Fibroblast of skin of left biceps (primary cell): ENCODE results near the gene TOP2A.
A peak's percentile ranks its signal among the peaks of the same experiment; 100 is the strongest.

Experiments
- DNase-seq, 2 experiments: peaks; one replicate each; pipeline ENCODE4 v3.0.0-alpha.2; 2013; ENCODE audit warnings: low read depth in 2 of 2

The TOP2A gene

GRCh38 chr17:40347319-40348135 is 70.2 kb downstream of the TOP2A start:
- no peak for DNase-seq

DNA sequence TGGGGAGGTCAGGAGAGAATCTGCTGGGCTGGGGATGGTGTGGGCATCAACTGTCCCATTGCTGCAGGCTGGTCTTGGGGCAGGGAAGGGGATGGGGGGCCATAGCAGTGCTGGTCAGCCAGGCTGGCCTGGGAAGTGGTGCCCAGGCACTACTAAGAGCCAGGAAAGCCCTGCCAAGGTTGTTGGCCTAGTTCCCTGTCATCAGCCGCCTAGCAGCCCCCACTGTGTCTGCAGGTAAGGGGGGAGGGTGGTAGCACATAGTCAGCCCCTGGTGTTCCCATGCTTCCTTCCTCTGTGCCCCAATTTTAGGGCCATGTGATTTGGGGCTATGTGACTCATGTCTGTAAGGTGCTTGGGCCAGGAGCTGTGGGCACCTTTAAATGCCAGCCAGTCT is 70.9 kb downstream of the TOP2A start:
- DNase-seq: no peak

DNA sequence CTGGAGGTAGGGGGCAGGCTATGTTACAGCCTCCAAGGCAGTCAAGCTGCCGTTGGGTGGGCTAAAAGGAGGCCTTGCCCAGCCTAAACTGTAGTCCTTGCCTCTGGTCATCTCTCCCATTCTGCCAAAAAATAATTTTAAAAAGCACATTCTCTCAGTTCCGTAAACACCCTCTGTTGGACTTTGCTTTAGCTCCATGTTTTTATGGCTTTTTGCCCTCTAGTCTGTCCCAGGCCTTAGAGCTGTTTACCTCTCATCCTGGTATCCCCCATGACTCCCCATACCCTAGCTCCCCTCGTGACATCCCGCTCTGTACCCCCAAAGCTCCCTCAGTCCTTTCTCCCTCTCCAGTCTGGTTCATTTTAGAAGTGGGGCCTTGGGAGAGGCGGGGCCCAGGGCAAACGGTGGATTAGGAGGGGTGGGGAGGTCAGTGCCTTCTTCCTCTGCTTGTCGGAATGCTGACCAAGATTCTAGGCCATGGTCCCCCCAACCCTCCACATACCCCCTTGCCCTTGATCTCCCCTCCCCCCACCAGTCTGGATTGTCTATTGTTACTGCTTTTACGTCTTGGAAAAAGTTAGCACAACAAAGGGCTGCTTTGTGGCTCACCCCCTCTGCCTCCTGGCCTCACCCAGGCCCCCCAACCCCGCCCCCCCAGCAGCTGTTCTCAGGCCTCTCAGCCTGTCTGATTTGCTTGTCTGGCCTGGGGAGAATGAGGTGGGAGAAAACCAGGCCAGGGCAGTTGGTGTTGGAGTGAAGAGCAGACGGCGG is 71.5 kb downstream of the TOP2A start:
- DNase-seq: no peak

DNA sequence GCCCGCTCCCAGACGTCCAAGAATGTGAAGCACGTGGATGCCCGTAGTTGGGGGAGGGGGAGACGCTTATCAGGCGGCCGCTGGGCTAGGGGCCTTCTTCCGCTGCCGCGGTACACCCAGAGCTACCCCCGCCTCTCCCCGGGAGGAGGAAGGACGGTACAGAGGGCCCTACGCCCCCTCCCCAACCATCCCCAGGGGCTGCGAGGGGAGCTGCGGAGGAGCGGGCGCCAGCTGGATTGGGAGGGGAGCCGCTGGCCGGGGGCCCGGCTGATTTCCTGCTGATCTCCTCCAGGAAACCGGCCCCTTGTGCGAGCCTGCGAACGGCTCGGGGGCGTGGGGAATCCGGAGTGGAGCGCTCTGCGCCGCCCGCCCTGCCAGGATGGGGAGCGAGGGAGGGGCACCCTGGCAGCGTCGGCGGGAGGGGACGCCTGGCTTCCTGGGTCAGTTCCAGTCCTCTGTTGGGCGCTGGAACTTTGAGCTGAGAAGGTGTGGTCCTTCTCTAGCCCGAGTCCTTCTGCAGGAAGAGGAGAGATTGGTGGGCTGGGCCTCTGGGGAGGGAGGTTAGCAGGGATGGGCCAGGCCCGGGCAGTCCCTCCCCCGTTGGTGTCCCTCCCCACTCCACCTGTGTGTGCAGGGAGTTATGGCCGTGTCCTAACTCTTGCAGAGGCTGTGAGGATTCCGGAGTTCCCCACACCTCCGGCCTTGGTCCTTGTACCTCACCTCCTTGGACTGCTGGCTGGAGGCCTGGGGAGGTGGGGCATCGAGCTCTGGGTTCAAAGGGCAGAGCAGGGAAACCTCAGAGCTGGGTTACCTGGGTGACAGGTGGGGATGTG is 72.3 kb downstream of the TOP2A start:
- peak in 1 of 2 experiments; percentile 59 for DNase-seq

DNA sequence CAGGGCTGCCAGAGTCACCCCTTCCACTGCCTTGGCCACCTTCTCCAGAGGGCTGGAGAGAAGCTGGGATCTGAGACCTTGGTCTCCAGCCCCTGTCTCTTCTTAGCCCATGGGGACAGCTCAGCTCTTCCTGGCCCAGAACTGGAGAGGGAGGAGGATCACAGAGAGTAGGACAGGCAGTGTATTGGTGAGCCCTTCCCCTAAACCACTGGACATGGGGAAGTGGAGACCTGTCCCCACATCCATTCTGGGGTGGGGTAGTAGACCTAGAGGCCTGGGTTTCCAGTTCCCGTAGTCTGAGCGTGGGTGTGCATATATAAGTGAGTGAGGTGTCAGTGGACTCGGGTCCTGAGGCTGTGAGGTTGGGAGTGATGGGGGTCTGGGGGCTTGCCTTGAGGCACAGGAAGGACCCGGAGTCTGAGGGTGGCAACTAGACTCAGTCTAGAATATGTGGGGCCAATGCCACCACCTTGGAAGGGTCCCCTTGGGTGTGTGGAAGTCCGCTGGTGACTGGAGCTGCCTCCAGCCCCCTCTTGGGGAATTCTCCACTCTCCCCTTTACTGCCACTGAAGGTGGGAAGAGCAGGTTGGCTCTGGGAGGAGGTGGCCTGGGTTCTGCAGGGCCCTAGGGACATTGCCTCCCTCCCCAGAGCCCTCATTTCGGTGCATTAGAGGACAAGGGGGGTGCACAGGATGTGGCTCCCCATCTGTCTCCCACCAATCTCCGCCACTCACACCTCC is 73.1 kb downstream of the TOP2A start:
- no peak for DNase-seq

DNA sequence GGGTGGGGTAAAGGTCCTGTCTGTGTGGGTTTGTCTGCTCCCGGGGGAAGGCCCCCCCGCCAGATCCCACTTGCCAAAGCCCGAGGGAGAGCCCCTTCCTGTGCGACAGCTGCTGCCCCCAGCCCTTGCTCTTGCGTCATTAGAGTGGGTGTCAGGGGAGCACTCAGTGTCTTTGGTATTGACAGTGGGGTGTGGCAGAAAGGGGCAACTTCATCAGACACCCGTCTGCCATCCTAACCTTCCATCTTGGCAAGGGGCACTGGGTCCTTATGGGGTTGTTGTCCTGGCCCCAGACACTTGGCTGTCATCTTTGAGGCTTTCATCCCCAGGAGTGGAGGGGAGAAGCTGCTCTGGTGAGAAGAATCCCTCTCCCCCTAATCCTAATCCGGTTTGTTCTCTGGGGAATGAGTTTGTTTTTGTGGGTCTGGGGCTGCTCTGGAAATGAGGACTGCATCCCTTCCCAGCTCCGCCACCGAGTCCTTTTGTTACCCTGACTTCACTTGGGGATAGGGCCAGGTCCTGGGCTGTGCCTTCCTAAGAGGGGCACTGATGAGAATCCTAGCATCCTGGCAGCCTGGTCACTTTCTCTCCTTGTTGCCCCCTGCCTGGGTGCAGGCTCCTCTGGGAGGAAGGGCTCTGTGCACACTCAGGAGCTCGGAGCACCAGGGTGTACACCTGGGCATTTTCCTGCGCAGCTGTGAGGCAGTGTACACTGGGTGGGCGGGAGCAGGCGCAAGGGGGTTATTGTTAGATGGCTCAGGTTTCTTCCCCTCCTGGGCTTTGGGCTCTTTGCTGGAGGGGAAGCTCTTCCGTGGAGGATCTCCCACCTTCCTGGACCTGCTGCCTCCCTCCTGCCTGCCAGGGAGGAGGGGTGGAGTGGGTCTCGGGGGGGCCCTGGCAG is 74.2 kb downstream of the TOP2A start:
- no peak for DNase-seq

DNA sequence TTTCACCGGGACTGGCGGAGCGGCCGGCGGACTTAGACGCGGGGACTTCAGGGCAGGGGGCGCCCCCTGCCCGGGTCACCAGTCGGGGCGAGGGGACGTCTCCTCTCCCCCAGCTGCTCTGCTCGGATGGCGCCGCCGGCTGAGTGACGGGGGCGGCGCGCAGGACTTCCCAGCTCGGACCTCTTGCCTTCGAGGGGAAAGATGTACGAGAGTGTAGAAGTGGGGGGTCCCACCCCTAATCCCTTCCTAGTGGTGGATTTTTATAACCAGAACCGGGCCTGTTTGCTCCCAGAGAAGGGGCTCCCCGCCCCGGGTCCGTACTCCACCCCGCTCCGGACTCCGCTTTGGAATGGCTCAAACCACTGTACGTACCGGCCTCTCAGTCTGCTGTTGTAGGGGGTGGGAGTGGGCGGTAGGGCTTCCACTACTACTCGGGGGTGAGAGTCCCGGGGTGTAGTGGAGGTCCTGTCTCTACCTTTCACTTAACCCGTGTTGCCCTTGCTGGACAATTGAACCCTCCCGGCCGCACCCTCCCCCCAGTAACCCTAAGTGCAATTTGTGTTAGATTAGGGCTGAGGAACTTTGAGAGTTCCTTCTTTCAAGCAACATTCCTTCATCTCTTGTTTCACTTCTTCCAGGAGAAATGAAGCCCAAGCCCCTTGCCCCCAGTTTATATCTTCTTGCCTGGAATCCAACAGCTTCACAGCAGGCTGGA is 75.0 kb downstream of the TOP2A start:
- DNase-seq: no peak

GRCh38 chr17:40341808-40342503 is 75.7 kb downstream of the TOP2A start:
- DNase-seq: no peak

DNA sequence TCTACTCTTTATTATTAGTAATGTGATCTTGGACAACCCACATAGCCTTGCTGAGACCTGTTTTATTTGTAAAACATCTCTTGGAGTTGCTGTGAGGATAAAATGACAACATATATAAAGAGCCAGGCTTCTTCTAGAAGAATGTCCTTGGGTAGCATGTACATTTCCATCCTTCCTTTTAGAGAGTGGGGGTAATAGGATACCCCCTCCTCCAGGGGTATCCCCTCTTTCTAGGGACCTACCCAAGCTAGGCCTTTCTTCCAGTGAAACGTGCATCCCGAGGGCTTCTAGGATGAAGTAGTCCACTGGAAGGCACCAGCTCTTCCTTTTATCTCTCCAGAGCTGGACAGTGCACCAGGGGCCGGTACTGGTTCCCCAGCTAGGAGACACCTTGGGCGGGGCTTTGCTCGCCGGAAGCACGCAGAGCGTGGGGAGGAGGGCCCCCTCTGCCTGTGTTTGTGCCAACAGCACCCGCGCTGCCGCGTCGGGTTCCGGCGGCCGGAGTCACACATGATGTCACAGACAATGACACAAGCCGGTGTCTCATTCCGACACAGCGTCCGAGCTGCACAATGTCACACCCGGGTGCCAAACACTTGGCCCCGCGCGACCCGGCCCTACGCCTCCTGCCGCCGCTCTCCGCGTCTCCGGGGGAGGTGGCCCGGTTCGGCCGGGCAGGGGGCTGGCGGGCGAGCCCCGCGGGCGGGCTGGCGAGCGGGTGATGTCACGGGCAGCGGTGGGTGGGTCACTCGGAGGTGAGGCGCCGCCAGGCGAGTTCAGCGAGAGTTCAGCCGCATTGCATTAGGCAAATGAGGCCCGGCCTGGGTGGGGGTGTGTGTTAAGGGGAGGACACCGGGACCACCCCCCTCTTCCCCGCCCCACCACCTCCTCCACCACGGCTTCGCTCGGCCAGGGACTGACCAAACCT is 76.6 kb downstream of the TOP2A start:
- no peak for DNase-seq

DNA sequence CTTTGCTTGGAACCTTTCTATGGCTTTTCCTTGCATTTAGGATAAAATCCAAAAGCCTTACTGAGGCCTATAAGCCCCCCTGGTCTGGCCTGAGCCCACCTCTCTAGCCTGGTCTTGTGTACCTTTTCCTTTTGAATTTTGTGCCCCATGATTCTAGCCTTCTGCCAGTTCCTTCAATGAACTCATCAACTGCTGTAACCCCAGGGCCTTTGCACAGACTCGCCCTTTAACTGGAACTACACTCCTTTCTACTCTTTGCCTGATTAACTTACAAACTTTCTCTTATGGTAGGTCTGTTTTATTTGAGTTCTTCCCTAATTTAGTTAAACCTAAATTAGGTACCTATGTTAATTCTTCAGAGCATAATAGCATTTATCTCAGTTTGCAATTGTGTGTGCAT is 77.4 kb downstream of the TOP2A start:
- no peak for DNase-seq

DNA sequence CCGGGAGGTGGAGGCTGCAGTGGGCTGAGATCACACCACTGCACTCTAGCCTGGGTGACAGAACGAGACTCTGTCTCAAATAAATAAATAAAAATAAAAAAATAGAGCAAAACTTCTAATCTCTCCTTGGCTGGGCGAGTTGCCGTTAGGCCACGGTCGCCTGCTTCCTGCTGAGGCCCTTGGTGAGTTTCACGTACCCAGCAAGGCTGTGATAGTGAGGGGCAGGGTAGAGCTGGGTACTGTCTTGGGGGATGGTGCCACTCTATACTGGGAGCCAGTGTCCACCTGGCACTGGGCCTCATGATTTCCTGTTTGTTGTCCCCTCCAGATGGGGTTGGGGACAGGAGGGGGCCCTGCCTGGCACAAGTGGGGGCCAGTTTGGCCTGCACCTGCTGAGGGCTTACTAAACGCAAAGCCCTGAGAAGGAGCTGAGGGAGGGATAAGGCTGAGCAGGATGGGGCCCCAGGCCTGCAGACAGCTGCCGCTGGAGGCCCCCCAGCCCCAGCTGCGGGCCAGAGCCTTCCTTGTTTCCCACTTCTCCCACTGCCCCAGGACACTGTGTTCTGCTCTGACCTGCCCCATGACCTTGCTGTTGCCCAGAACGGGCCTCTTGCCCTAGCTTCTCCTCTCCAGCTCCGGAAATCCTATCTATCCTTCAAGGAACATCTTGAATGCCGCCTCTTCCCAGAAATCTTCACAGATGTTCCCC is 78.6 kb downstream of the TOP2A start:
- DNase-seq: no peak
